Neural cell (in vitro differentiated cells): ENCODE measurements around the gene THUMPD3. TPM values are rescaled to one million over a fixed set of nuclear protein-coding genes. Genes with fewer than 3 reads are reported as not detected.

Experiments used
- H2AFZ ChIP-seq: fragments of 200-600, 300-800 bp; sonication (generic), shearing (Covaris generic); 2 replicates; pipeline ENCODE4 v1.6.0; 2014; ENCODE audit warnings: low read depth, mild to moderate bottlenecking, antibody characterized with exemption, low read length, moderate library complexity
- H3F3A ChIP-seq: fragments of 200-600 bp; shearing (Covaris generic); 2 replicates; pipeline ENCODE4 v1.6.1; 2016; ENCODE audit warnings: mild to moderate bottlenecking, moderate library complexity, mixed read lengths, antibody characterized with exemption, low read length; ENCODE audit not compliant: insufficient read depth, poor library complexity, severe bottlenecking
- H3K27ac ChIP-seq: fragments of 200-600, 300-800 bp; sonication (generic), shearing (Covaris generic); 2 replicates; pipeline ENCODE4 v1.5.1; 2014; ENCODE audit warnings: mild to moderate bottlenecking, low read length, moderate library complexity
- H3K27me3 ChIP-seq: fragments of 300-800, 200-600 bp; sonication (generic), shearing (Covaris generic); 2 replicates; pipeline ENCODE4 v1.6.0; 2014; ENCODE audit warnings: mild to moderate bottlenecking, low read depth, low read length, moderate library complexity; ENCODE audit not compliant: insufficient read depth
- H3K36me3 ChIP-seq: fragments of 300-800, 200-600 bp; sonication (generic), shearing (Covaris generic); 2 replicates; pipeline ENCODE4 v1.5.1; 2014; ENCODE audit warnings: mild to moderate bottlenecking, antibody characterized with exemption, low read length, moderate library complexity; ENCODE audit not compliant: insufficient read depth
- H3K4me2 ChIP-seq: fragments of 300-800, 200-600 bp; sonication (generic), shearing (Covaris generic); 2 replicates; pipeline ENCODE4 v1.6.0; 2014; ENCODE audit warnings: mild to moderate bottlenecking, low read length
- H3K4me3 ChIP-seq: fragments of 300-800, 200-600 bp; sonication (generic), shearing (Covaris generic); 2 replicates; pipeline ENCODE4 v1.5.1; 2014; ENCODE audit warnings: mild to moderate bottlenecking, low read length, moderate library complexity
- H3K79me2 ChIP-seq: fragments of 200-600 bp; shearing (Covaris generic); replicated peaks from 2 replicates; pipeline ENCODE4 v1.6.0; 2014; ENCODE audit warnings: mild to moderate bottlenecking, low read length, moderate library complexity; ENCODE audit not compliant: insufficient read depth
- H3K9ac ChIP-seq: fragments of 300-800, 200-600 bp; sonication (generic), shearing (Covaris generic); 2 replicates; pipeline ENCODE4 v1.6.1; 2016; ENCODE audit warnings: mild to moderate bottlenecking, low read length, mixed read lengths
- H3K9me2 ChIP-seq: fragments of 200-600 bp; shearing (Covaris generic); 2 replicates; pipeline ENCODE4 v1.6.1; 2016; ENCODE audit warnings: mild to moderate bottlenecking, low read length, mixed read lengths; ENCODE audit not compliant: insufficient read depth
- H3K9me3 ChIP-seq: fragments of 200-600, 300-800 bp; sonication (generic), shearing (Covaris generic); 2 replicates; pipeline ENCODE4 v1.6.1; 2016; ENCODE audit warnings: mild to moderate bottlenecking, mixed run types, low read length, moderate library complexity, mixed read lengths
- H4K20me1 ChIP-seq: fragments of 200-600 bp; shearing (Covaris generic); 2 replicates; pipeline ENCODE4 v1.6.1; 2016; ENCODE audit warnings: mild to moderate bottlenecking, mixed run types; ENCODE audit not compliant: insufficient read depth
- EP300 ChIP-seq: fragments of 450-650 bp; conservative IDR thresholded peaks from 2 replicates; pipeline ENCODE4 v1.6.1; 2014; ENCODE audit warnings: antibody characterized with exemption, mild to moderate bottlenecking, moderate library complexity; ENCODE audit not compliant: poor library complexity, severe bottlenecking
- EZH2 ChIP-seq: fragments of 200-600, 300-800 bp; shearing (Covaris generic), sonication (generic); IDR thresholded peaks from 2 replicates; pipeline ENCODE4 v1.6.1; 2014; ENCODE audit warnings: antibody characterized with exemption, low read length, borderline replicate concordance, mild to moderate bottlenecking; ENCODE audit not compliant: insufficient read depth, poor library complexity, severe bottlenecking
- MXI1 ChIP-seq: fragments of 450-650 bp; conservative IDR thresholded peaks from 2 replicates; pipeline ENCODE4 v1.6.1; 2014; ENCODE audit warnings: antibody characterized with exemption, mild to moderate bottlenecking; ENCODE audit not compliant: poor library complexity, severe bottlenecking
- POLR2AphosphoS5 ChIP-seq: IDR thresholded peaks from 2 replicates; pipeline ENCODE4 v1.6.1; 2012
- RAD21 ChIP-seq: fragments of 450-650 bp; conservative IDR thresholded peaks from 2 replicates; pipeline ENCODE4 v1.6.1; 2014; ENCODE audit warnings: antibody characterized with exemption, mild to moderate bottlenecking, moderate library complexity
- SMC3 ChIP-seq: fragments of 450-650 bp; conservative IDR thresholded peaks from 2 replicates; pipeline ENCODE4 v1.6.1; 2014; ENCODE audit warnings: antibody characterized with exemption, mild to moderate bottlenecking, moderate library complexity; ENCODE audit not compliant: poor library complexity
- TAF1 ChIP-seq: IDR thresholded peaks from 2 replicates; pipeline ENCODE4 v1.6.1; 2012; ENCODE audit warnings: low read depth
- polyA plus RNA-seq: library from polyadenylated mRNA; depleted of rRNA; stranded (reverse); fragments of >200 nt; gene quantifications from 2 replicates; pipeline ENCODE4 v1.2.3, GENCODE V29; 2014
- TF ChIP-seq, protein P1 (sequence below): fragments of 450-650 bp; IDR thresholded peaks from 2 replicates; pipeline ENCODE4 v1.5.1; 2014; ENCODE audit warnings: antibody characterized with exemption, mild to moderate bottlenecking, moderate library complexity; ENCODE audit not compliant: poor library complexity, severe bottlenecking
- TF ChIP-seq, protein P2 (sequence below): IDR thresholded peaks from 2 replicates; pipeline ENCODE4 v1.6.1; 2012; ENCODE audit warnings: borderline replicate concordance

THUMPD3 gene
- polyA plus RNA-seq, 1 donor from 2014 or later = 32.6 TPM

DNA sequence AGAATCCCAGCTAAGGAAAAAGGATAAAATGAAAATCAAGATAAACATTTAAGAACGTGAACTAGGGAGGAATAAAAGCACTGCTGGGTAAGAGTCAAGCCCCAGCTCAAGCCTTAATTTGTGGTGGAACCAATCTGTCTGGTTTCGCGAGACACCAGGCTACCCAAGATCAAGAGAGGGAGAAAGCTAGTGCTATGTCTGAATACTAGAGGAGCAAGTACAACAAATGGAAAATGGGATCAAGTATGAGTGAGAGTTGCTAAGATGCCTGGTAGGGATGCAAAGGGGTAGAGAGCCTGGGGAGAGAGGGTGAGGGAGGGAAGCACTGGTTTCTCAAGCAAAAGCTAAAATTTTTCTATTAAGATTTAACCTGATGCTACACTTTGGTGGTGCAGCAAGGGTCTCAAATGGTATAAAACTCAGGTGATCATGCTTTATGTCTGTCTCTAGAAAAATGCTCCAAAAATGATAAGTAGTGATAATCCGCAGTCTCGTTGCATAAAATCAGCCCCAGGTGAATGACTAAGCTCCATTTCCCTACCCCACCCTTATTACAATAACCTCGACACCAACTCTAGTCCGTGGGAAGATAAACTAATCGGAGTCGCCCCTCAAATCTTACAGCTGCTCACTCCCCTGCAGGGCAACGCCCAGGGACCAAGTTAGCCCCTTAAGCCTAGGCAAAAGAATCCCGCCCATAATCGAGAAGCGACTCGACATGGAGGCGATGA lies 32.9 kb downstream of the THUMPD3 start:
- Histone ChIP-seq H4K20me1 (peaks cover 21% of the 10 kb centered on the region), H3K4me3 (peak overlapping the region; percentile 86), H3K9me3 (no peaks in the 10 kb centered on the region), H3K9me2 (no peaks in the 10 kb centered on the region), H3K9ac (peak overlapping the region; percentile 91), H2AFZ (peak overlapping the region; percentile 48), H3K36me3 (peaks cover 10% of the 10 kb centered on the region), H3K27me3 (no peaks in the 10 kb centered on the region), H3K4me2 (peak overlapping the region; percentile 90), H3F3A (peaks cover 6% of the 10 kb centered on the region), H3K79me2 (peaks cover 85% of the 10 kb centered on the region), H3K27ac (peak overlapping the region; percentile 94)
- TF ChIP-seq RAD21 (no peak), SMC3 (peak; percentile 47), POLR2AphosphoS5 (no peak)
- TF ChIP-seq, protein P1, sequence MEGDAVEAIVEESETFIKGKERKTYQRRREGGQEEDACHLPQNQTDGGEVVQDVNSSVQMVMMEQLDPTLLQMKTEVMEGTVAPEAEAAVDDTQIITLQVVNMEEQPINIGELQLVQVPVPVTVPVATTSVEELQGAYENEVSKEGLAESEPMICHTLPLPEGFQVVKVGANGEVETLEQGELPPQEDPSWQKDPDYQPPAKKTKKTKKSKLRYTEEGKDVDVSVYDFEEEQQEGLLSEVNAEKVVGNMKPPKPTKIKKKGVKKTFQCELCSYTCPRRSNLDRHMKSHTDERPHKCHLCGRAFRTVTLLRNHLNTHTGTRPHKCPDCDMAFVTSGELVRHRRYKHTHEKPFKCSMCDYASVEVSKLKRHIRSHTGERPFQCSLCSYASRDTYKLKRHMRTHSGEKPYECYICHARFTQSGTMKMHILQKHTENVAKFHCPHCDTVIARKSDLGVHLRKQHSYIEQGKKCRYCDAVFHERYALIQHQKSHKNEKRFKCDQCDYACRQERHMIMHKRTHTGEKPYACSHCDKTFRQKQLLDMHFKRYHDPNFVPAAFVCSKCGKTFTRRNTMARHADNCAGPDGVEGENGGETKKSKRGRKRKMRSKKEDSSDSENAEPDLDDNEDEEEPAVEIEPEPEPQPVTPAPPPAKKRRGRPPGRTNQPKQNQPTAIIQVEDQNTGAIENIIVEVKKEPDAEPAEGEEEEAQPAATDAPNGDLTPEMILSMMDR = no peak
- TF ChIP-seq, protein P2, sequence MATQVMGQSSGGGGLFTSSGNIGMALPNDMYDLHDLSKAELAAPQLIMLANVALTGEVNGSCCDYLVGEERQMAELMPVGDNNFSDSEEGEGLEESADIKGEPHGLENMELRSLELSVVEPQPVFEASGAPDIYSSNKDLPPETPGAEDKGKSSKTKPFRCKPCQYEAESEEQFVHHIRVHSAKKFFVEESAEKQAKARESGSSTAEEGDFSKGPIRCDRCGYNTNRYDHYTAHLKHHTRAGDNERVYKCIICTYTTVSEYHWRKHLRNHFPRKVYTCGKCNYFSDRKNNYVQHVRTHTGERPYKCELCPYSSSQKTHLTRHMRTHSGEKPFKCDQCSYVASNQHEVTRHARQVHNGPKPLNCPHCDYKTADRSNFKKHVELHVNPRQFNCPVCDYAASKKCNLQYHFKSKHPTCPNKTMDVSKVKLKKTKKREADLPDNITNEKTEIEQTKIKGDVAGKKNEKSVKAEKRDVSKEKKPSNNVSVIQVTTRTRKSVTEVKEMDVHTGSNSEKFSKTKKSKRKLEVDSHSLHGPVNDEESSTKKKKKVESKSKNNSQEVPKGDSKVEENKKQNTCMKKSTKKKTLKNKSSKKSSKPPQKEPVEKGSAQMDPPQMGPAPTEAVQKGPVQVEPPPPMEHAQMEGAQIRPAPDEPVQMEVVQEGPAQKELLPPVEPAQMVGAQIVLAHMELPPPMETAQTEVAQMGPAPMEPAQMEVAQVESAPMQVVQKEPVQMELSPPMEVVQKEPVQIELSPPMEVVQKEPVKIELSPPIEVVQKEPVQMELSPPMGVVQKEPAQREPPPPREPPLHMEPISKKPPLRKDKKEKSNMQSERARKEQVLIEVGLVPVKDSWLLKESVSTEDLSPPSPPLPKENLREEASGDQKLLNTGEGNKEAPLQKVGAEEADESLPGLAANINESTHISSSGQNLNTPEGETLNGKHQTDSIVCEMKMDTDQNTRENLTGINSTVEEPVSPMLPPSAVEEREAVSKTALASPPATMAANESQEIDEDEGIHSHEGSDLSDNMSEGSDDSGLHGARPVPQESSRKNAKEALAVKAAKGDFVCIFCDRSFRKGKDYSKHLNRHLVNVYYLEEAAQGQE = no peak

DNA sequence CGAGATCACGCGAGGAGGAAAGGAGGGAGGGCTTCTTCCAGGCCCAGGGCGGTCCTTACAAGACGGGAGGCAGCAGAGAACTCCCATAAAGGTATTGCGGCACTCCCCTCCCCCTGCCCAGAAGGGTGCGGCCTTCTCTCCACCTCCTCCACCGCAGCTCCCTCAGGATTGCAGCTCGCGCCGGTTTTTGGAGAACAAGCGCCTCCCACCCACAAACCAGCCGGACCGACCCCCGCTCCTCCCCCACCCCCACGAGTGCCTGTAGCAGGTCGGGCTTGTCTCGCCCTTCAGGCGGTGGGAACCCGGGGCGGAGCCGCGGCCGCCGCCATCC lies 33.4 kb downstream of the THUMPD3 start:
- peak overlapping the region; percentile 94 for H3K27ac ChIP-seq
- peak overlapping the region; percentile 91 for H3K9ac ChIP-seq
- peaks cover 6% of the 10 kb centered on the region for H3F3A ChIP-seq
- H3K9me3 ChIP-seq = no peaks in the 10 kb centered on the region
- H3K9me2 ChIP-seq = no peaks in the 10 kb centered on the region
- peak overlapping the region; percentile 86 for H3K4me3 ChIP-seq
- H2AFZ ChIP-seq = peak overlapping the region; percentile 48
- H3K79me2 ChIP-seq = peaks cover 85% of the 10 kb centered on the region
- peak overlapping the region; percentile 90 for H3K4me2 ChIP-seq
- peaks cover 20% of the 10 kb centered on the region for H4K20me1 ChIP-seq
- TF ChIP-seq EP300 (peak; percentile 46), EZH2 (no peak), POLR2AphosphoS5 (peak; percentile 8), SMC3 (no peak), RAD21 (no peak), MXI1 (no peak), TAF1 (no peak)
- TF ChIP-seq, protein P2 = peak; percentile 87
- TF ChIP-seq, protein P1 = no peak
- H3K36me3 ChIP-seq = peaks cover 8% of the 10 kb centered on the region
- no peaks in the 10 kb centered on the region for H3K27me3 ChIP-seq
